HG02759 (cell line): Measurements from ENCODE around the gene NAALADL2.
A peak's percentile ranks its signal among the peaks of the same experiment; 100 is the strongest.
"Not testable (repeated sequence)": the region's sequence is repeated elsewhere in the genome, so short reads cannot be mapped to it uniquely, and the experiment has no call there.

Source experiments
- ATAC-seq: cut with Tn5 transposase; IDR thresholded peaks from one replicate; pipeline ENCODE4 v1.9.1; 2021; ENCODE audit warnings: mild to moderate bottlenecking, moderate library complexity; ENCODE audit not compliant: unreplicated experiment

NAALADL2 gene

DNA sequence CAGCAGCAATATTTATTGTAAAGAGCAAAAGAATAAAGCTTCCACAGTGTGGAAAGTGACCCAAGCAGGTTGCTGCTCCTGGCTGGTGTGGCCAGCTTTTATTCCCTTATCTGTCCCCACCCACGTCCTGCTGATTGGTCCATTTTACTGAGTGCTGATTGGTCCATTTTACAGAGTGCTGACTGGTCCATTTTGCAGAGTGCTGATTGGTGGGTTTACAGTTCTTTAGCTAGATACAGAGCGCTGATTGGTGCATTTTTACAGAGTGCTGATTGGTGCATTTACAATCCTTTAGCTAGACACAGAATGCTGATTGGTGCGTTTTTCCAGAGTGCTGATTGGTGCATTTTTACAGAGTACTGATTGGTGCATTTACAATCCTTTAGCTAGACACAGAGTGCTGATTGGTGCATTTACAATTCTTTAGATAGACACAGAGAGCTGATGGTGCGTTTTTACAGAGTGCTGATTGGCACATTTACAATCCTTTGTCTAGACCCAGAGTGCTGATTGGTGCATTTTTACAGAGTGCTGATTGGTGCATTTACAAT is 601.8 kb downstream of the NAALADL2 start:
- ATAC-seq, result not testable (repeated sequence)

DNA sequence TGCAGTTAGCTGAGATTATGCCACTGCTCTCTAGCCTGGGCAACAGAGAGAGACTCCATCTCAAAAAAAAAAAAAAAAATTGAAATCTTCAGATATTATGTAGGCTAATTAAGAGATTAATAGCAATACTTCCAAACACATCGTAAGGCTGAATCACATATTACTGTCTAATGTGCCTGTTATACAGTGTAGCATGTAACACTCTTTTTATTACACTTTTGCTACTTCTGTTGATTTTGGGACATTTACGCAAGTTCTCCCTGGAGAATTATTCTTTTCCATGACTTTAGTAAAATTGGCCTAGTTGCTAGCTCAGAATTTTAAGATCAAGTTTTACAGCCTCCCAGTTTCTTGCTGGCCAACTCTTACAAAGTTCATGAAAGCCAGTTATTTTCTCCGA is 605.2 kb downstream of the NAALADL2 start:
- ATAC-seq, result no peak

DNA sequence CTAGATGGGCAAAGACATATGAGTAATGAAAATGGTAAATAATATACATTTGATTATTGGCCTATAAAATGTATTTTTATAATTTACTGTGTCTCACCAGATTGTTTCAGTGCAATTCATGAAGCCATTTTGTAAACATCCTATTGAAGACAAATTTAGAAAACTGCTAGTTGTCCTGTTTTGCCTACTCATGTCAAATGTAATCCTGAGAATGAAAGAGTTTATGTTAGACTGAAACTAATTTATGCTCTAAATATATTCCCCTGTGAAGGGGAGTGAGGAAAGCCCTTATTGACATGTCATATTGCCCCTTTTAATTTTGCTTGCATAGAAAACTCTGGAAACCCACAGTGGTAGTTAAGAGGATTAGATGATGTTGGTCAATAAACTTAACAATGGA is 610.0 kb downstream of the NAALADL2 start:
- ATAC-seq, result no peak

DNA sequence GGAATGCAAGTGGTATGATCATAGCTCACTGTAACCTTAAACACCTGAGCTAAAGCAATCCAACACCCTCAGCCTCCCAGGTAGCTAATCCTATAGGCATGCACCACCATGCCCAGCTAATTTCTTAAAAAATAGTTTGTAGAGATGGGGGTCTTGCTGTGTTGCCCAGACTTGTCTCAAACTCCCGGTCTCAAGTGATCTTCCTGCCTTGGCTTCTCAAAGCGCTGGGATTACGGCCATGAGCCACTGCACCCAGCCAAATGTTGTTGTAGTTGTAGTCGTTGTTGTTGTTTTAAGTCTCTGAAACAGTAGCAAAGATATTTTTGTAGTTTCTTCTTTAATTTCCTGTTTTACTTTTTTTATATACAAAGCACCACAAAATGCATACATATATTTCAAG is 616.6 kb downstream of the NAALADL2 start:
- ATAC-seq, result no peak

DNA sequence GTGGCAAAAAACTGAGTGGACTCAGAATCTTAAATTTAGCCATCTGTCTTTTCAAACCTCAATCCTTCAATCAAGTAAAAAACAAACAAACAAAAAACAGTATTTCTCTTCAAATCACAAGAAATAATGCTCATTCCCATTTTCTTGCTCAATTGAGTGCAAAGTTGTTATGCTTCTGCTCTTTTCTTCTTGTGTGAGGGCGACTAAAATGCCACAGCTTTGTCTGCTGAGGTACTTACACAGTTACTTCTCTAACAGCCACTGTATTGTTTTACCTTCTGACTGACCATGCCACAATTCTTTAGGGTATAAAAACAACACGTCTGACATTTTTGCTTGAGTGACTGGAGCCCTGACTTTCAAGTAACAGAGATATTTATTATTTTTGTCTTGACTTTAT is 617.4 kb downstream of the NAALADL2 start:
- no peak for ATAC-seq

DNA sequence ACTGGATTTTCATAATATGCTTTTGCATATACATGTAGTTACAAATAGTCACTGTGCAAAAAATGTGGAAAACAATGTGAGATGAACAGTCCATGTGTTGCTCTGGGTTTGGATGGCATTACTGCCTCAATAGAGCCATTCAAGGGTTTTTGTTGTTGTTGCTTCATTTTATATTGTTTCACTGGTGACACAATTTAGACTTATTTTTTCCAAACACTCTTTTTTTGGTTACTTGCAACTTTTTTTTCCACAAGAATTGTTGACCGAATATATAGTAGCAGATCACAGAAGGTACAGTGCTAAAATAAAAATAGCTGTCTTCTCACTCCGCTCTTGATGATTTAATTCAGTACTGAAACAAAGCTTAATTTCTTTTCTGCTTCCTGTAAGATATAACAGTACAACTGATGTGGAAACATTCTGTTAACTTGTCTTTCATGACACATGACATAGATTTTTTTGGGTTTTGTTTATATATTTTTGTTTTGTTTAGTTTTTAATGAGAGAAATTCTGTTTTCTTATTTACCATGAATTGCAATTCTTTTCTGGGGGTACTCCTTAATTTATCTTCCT is 618.6 kb downstream of the NAALADL2 start:
- ATAC-seq, result peak; percentile 98

DNA sequence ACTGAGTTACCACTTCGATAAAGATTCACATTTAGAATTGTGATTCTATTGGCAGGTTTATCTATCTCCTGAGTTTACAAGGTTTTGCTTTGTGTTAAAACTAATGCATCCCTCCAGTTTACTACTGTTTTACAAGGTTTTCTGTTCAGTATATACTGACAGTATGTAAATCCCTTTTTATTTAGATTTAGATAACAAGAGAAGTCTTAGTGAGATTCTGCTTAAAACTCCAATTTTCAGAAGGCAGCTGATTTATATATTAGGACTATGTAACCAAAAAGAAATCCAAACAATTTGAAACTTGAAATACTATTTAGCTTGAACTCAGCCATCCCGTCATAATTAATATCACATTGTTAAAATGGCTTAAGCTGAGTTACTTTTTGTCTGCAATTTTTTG is 619.2 kb downstream of the NAALADL2 start:
- no peak for ATAC-seq

DNA sequence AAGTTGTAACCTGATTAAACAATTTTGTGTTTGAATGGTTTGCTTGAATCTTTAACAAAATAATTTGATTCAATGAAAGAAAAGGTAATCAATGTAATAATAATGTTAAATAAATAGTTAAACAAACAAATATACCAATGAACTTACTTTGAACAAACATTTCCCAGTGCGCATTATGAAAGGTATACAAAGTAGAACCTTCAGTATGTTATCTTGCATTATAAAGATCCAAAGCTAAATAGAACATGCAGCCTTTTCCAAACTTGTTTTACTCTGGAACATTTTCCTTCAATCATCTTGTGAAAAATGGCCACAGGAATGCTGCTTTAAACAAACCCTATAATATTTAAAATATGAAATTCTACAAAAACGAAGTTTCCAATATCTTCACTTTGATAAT is 620.0 kb downstream of the NAALADL2 start:
- ATAC-seq, result no peak

DNA sequence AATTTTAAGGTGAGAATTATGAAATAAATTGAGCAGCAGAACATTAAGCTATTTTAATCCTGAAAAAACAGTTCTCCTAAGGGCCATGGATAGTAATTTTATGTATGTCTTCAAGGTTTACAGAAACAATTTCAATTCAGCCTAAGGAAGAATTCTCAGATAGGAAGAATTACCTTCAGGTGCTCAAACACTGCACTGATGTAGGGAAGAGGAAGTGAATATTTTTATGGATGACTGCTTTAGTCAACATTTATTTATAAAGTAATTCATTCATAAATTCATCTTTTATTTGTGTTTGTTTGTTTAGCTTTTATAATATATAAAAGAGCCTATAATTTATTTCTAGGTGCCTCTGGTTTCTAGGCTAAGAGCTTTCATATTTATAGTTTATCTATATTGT is 620.7 kb downstream of the NAALADL2 start:
- no peak for ATAC-seq

DNA sequence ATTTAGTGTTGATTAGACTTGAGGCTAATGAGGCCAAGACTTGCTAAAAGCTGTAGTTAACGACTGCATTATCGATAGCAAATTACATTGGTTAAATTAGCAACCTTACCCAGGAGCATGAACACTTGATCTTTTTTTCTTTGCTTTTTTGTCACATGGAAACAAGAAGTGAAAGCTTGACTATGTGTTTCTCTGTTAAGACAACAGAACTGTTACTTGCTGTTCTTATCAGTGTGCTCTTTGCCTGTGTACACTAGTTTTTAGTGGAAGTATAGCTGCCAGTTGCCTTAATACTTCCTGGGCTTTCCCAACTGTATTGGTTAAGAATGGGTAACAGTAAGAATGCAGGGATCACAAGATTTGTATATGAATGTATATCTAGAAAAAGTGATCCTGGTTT is 625.5 kb downstream of the NAALADL2 start:
- ATAC-seq, result peak; percentile 41

DNA sequence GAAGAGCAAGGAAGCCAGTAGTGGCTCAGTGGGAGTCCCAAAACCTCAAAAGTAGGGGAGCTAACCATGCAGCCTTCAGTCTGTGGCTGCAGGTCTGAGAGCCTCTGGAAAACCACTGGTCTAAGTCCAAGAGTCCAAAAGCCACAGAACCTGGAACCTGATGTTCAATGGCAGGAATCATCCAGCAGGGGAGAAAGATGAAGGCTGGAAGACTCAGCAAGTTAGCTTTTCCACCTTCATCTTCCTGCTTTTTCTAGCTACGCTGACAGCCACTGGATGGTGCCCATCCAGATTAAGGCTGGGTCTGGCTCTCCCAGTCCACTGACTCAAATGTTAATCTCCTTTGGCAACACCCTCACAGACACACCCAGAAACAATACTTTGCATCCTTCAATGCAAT is 626.3 kb downstream of the NAALADL2 start:
- ATAC-seq, result no peak

DNA sequence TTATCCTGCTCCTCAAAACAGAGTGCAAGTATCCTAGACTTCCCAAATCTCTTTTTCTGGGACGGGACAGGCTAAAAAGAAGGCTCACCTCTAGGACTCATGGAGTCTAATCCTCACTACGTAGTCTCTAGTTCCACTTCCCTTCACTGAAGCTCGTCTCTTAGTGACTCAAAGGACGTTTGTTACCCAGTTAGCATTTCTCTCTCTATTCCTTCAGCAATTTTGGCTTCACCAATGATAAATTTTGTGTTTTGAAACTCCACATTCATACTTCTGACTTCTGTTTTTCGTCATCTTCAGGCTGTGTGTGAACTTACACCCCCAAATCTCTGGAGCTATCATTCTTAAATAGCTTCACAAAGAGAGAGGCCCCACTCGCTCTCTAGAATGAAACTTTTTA is 627.1 kb downstream of the NAALADL2 start:
- ATAC-seq, result peak; percentile 69

DNA sequence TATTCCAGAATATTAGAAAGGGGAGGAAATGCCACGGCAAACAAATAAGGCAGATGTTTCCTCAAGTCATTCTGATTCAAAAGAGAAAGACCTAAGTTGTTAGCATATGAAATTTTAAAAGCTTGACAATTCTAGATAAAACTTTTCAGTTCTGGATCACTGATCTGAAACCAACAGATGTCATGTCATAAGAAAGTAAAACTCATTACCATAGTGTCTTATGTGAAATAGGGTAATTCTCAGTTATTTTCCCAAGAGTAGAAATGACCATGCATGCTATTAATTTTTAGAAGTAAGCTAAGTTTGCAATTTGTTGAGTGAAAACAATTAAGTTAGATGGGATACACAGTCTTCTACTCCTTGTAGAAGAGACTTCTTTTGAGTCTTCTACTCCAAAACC is 630.3 kb downstream of the NAALADL2 start:
- ATAC-seq, result peak; percentile 59

DNA sequence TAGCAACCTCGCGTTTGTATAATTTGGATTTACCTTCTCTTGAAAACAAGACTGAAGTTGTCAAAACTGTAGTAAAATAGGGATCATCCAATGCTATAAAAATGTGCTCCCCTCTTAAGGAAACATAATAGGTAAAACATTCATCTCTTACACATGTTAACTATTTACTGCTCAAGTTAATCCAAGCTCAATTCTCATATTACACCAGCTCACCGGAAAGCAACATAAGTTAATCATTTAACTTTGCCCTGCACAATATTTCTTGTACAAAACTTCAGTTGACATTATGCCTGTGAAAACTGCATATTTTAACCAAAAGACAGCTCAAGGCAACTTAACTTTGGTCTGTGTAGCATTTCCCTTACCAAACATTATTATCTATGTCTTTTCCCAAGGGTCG is 634.2 kb downstream of the NAALADL2 start:
- ATAC-seq, result no peak

DNA sequence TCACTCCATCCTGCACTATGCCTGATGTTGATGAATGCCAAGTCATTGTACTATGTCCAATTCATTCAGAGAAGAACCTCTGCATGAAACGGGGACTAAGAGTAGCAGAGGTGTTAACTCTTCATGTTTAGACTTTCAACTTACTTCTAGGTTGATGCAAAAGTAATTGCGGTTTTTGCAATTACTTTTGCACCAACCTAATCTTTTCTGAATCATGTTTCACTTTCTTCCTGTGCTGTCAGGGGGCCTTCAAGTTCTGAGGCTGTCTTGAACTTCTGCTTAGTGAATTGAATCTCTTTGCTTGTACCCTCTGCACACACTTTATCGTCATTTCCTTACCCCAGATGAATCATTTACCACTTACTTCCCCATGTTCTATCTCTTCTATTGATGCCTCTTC is 636.2 kb downstream of the NAALADL2 start:
- ATAC-seq, result peak; percentile 96

DNA sequence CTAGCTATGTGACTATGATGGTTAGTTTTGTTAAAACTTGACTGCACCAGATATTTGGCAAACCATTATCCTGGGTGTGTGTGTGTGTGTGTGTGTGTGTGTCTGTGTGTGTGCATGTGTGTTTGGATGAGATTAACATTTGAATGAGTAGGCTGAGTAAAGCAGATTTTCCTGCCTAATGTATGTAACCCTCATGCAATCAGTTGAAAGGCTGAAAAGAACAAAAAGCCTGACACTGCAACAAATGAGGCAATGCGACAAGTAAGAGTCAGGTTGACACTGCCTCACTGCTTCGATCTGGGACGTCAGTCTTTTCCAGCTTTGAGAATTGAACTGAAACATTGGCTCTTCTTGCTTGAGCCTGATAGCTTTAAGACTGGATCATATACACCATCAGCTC is 643.0 kb downstream of the NAALADL2 start:
- no peak for ATAC-seq

DNA sequence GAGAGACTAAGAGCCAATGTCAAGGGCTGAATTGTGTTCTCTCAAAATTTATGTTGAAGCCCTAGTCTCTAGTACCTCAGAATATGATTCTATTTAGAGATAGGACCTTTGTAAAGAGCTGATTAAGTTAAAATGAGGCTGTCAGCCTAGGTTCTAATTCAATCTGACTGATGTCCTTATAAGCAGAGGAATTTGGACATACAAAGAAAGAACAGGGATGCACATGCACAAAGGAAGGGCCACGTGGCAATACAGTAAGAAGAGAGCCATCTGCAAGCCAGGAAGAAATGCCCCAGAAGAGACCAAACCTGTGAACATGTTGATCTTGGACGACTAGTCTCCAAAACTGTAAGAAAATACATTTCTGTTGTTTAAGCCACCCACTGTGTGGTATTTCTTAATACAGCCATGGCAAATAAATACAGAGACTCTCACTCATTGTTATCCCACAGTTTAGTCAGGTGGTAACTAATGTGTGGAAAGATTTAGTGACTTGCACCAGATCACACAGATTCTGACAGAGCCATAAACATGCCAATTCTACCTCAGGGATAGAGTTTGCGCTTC is 652.2 kb downstream of the NAALADL2 start:
- no peak for ATAC-seq

DNA sequence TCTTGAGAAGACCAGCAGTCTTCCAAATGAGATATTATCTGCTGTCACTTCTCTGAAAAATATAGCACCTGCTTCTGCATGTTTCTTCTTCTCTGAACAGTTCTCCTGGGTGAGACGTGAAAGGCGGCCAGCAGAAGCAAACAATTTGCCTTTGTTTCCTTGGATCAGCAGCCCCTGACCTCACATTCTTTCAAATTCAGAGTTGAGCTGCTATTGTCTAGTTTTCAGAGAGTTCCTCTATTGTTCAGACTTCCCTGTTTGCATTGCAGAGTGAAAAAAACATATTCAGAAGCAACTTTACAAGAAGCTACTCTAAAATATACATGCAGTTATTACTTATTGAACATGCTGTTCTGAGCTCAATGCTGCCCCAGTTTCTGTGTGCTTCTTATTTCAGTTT is 653.6 kb downstream of the NAALADL2 start:
- ATAC-seq, result no peak

DNA sequence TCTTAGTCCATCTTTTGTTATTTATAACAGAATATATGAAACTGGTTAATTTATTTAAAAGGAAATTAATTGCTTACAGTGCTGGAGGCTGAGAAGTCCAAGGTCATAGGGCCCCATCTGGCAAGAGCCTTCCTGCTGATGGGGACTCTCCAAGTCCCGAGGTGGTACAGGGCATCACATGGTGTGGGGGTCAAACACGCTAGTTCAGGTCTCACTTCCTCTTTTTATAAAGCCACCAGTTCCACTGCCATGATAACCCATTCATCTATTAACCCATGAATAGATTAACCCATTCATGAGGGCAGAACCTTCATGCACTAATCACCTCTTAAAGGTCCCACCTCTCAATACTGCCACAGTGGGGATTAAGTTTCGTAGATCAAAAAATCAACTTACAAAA is 659.3 kb downstream of the NAALADL2 start:
- ATAC-seq, result peak; percentile 98

DNA sequence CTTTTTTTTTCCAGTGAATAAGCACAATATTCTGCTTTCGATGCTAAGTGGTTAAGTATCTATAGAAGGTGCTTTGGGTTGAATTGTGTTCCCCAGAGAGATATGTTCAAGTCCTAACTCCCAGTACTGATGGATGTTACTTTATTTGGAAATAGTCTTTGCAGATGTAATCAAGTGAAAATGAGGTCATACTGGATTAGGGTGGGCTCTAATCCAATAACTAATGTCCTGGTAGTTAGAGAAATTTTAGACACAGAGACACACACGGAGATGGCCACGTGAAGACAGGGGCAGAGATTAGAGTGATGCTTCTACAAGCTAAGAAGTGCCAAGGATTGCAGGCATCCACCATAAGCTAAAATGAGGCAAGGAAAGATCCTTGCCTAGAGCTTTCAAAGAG is 662.3 kb downstream of the NAALADL2 start:
- ATAC-seq, result no peak

DNA sequence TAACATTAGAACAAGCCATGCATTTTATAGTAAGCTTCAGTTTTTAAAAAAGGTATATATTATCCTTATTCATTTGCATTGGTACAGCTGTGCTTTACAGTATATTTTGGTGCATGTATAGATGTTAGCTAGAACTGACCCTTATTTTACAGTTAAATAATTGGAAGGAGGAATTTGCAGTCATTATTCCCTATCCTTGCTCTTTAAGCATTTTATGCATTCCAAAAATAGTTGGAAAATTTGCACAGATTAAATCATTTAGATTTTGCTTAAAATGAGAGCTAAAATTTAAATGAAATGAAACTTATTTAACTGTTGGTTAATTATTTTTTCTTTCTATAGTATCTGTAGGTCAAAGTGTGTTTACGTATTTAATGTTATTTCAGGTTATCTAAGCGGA is 667.1 kb downstream of the NAALADL2 start:
- no peak for ATAC-seq

DNA sequence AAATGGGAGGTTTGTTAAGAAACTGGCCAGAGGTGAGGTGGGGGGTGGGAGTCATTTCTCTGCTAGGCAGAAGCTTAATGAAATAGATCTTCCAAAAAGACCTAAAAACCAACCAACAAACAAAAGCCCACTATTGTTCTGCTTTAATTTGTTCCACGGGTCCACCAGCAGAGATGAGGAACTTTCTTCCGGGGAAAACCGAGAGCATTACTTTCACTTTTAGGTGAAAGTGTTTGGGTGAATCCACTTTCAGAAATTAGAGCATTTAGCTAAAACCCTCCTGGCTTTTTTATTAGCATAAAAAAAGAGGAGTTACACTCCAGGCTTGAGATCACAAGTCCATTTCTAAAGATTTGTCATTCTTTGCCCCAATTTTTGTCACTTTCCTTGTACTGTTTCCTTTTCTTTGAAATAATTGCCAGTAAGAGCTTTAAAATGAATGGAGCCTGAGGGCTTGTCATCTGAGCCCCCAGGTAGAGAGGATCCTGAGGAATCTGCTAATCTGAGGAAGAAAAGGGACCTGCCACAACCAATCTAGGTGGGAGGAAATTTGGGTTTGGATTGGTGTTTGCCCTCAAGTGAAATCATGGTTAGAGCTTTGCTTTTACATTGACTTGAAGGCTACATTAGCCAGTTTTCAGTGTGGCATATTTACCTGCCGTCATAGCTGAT is 667.6 kb downstream of the NAALADL2 start:
- ATAC-seq, result no peak
